Memory B cell (primary cell): ENCODE measurements around the gene LKAAEAR1.

Source experiments
- ATAC-seq: fragments of 150-1000 bp; cut with Tn5 transposase; 2 replicates; pipeline ENCODE4 v1.10.0; 2021; ENCODE audit warnings: low read depth, mild to moderate bottlenecking, moderate library complexity
- DNase-seq, 2 donors: peaks; one replicate each; pipeline ENCODE4 v3.0.0; 2022; ENCODE audit warnings: low spot score in 2 of 2
- H3K27ac Mint-ChIP-seq: one replicate; pipeline ENCODE4 v1.8.0; 2022; ENCODE audit warnings: mild to moderate bottlenecking, moderate library complexity, mixed read lengths
- H3K27me3 Mint-ChIP-seq: one replicate; pipeline ENCODE4 v1.8.0; 2022; ENCODE audit warnings: mixed read lengths
- H3K36me3 Mint-ChIP-seq: one replicate; pipeline ENCODE4 v1.8.0; 2022; ENCODE audit warnings: mild to moderate bottlenecking, mixed read lengths
- H3K4me1 Mint-ChIP-seq: one replicate; pipeline ENCODE4 v1.8.0; 2022; ENCODE audit warnings: mixed read lengths
- H3K4me3 Mint-ChIP-seq: one replicate; pipeline ENCODE4 v1.8.0; 2022; ENCODE audit warnings: mild to moderate bottlenecking, moderate library complexity, mixed read lengths
- H3K9me3 Mint-ChIP-seq: one replicate; pipeline ENCODE4 v1.8.0; 2022; ENCODE audit warnings: mixed read lengths

The LKAAEAR1 gene

DNA sequence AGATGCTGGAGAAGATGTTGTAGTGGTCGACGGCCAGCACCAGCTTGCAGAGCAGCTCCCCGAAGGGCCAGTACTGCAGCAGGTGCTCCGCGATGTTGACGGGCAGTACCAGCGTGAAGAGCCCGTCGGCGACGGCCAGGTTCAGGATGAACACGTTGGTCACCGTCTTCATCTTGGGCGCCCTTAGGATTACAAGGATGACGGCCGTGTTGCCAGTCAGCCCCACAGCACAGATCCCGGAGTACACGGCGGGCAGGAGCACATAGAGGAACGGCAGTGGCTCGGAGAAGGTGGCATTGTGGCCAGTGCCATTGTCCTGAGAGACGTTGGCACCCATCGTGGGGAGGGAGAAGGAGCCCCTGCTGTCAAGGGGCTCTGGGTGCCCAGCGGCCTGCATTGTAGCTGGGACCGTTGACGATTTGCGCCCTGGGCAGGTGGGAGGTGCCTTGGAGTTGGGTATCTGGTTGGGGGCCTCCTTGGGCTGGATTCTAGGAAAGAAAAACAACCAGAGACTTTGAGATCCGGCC, 22.3 kb upstream of the LKAAEAR1 start:
- Mint-ChIP-seq H3K9me3 (no peaks in the 10 kb centered on the region), H3K4me1 (peaks cover 27% of the 10 kb centered on the region), H3K4me3 (no peak overlapping the region), H3K27me3 (peaks cover 2% of the 10 kb centered on the region), H3K27ac (no peak overlapping the region), H3K36me3 (no peaks in the 10 kb centered on the region)
- DNase-seq (no peak), ATAC-seq (no peak)

DNA sequence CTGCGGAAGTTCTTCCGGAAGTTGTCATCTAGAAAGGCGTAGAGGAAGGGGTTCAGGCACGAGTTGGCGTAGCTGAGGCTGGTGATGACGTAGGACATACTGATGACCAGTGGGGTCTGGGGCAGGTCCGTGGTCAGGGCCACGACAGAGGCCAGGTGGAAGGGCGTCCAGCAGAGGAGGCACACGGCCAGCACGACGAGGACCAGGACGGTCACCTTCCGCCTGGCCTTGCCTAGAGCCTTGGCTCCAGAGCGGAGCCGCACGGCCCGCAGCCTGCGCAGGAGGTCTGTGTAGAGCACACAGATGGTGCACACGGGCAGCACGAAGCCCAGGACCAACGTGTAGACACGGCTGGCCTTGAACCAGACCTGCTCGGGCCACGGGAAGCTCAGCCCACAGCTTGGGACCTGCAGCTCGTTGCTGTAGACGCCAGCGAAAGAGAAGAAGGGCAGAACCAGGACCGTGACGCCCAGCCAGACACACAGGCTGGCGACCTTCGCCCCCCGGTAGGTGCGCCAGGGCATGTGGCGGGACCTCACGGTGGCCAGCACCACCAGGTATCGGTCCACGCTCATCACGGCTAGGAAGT, 21.7 kb upstream of the LKAAEAR1 start:
- no peaks in the 10 kb centered on the region for H3K9me3 Mint-ChIP-seq
- no peak overlapping the region for H3K27ac Mint-ChIP-seq
- H3K4me3 Mint-ChIP-seq = no peak overlapping the region
- DNase-seq (no peak), ATAC-seq (no peak)
- H3K4me1 Mint-ChIP-seq = peaks cover 32% of the 10 kb centered on the region
- H3K36me3 Mint-ChIP-seq = no peaks in the 10 kb centered on the region
- peaks cover 2% of the 10 kb centered on the region for H3K27me3 Mint-ChIP-seq

DNA sequence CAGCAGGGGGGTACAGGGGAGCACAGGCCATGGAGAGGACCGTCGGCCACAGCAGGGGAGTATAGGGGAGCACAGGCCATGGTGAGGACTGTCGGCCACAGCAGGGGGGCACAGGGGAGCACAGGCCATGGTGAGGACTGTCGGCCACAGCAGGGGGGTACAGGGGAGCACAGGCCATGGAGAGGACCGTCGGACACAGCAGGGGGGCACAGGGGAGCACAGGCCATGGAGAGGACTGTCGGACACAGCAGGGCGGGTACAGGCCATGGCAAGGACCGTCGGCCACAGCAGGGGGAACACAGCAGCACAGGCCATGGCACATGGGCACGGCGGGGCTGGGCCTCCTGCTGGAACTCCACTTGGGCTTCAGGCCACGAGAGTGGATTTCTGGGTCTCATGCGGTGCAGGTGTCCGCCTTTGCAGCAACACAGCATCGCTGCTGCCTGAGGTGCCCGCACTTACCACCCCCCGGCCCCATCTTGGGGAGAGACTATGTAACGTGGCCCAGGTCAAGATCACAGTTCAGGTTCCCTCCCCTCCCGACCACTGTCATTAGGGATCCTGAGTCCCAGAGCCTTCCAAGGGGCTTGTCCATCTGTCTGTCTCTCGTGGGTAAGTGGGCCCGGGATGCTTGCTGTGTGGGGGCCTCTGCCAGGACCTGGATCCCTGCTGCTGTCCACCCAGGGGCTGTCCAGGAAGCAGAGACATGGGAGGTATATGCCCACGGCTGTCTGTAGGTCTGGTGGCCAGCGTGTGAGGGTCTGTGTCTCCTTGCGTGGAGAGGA, 20.7 kb upstream of the LKAAEAR1 start:
- Mint-ChIP-seq H3K36me3 (no peaks in the 10 kb centered on the region), H3K4me1 (peaks cover 43% of the 10 kb centered on the region), H3K9me3 (no peaks in the 10 kb centered on the region), H3K27me3 (peaks cover 2% of the 10 kb centered on the region), H3K27ac (no peak overlapping the region), H3K4me3 (no peak overlapping the region)
- no peak for ATAC-seq
- peak in 1 of 2 donors; percentile 12 for DNase-seq

DNA sequence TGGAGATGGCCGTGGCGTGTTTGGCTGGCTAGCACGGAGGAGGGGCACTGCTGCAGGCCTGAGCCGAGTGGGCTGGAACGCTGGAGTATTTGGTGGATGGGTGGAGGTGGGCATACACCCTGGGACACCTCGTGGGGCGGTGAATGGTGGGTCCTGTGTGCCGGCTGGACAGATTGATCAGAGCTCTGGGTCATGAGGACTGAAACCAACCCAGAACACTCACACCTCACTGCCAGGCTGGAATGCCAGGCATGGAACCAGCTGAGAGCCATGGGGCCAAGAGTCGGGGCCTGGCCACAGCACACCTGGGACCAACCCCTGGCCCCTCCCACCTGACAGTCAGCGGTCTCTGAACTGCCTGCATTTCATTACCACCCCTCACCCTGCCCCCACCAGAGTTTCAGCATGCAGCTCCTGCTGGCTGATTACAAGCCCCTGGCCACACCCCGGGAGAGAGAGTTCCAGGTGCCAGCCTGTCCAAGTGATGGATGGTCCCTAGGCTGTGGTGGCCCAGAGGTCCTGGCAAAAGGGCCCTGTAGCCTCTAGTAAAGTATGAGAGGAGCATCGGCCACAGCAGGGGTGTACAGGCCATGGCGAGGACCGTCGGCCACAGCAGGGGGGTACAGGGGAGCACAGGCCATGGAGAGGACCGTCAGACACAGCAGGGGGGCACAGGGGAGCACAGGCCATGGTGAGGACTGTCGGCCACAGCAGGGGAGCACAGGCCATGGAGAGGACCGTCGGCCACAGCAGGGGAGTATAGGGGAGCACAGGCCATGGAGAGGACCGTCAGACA, 19.9 kb upstream of the LKAAEAR1 start:
- no peaks in the 10 kb centered on the region for H3K36me3 Mint-ChIP-seq
- peak overlapping the region; percentile 55 for H3K27ac Mint-ChIP-seq
- H3K4me3 Mint-ChIP-seq = no peak overlapping the region
- ATAC-seq (no peak), DNase-seq (peak in 1 of 2 donors; percentile 10)
- H3K4me1 Mint-ChIP-seq = peaks cover 45% of the 10 kb centered on the region
- H3K9me3 Mint-ChIP-seq = no peaks in the 10 kb centered on the region
- H3K27me3 Mint-ChIP-seq = peaks cover 2% of the 10 kb centered on the region

DNA sequence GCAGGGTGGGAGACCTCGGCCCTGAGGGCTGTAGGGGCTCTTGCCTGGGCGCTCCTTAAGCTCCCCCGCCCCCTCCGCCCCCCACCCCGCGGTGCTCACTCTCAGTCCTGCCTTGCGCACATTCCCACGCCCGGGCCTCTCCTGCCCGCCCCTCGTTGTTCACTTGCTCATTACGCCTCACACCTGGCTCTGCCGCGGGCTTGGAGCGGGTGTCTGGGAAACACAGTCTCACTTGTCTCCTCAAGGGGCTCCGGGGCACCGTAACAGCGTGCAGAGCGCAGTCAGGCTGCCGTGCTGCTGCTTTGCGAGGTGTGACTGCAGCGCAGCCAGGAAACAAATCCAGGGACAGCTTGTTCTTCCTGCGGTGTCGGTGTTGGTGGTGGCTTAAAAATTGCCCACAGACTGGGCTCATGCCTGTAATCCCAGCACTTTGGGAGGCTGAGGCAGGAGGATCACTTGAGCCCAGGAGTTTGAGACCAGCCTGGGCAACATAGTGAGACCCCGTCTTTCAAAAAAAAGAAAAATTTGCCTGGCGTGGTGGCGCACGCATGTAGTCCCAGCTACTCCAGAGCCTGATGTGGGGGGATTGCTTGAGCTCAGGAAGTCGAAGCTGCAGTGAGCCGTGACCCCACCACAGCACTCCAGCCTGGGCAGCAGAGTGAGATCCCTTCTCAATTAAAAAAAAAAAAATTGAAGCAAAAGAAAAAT, 18.6 kb upstream of the LKAAEAR1 start:
- peak in 1 of 2 donors; percentile 41 for DNase-seq
- ATAC-seq = no peak
- H3K9me3 Mint-ChIP-seq = no peaks in the 10 kb centered on the region
- H3K27me3 Mint-ChIP-seq = peaks cover 2% of the 10 kb centered on the region
- H3K27ac Mint-ChIP-seq = peak overlapping the region; percentile 75
- H3K36me3 Mint-ChIP-seq = peaks cover 6% of the 10 kb centered on the region
- H3K4me1 Mint-ChIP-seq = peaks cover 39% of the 10 kb centered on the region
- peak overlapping the region; percentile 89 for H3K4me3 Mint-ChIP-seq

DNA sequence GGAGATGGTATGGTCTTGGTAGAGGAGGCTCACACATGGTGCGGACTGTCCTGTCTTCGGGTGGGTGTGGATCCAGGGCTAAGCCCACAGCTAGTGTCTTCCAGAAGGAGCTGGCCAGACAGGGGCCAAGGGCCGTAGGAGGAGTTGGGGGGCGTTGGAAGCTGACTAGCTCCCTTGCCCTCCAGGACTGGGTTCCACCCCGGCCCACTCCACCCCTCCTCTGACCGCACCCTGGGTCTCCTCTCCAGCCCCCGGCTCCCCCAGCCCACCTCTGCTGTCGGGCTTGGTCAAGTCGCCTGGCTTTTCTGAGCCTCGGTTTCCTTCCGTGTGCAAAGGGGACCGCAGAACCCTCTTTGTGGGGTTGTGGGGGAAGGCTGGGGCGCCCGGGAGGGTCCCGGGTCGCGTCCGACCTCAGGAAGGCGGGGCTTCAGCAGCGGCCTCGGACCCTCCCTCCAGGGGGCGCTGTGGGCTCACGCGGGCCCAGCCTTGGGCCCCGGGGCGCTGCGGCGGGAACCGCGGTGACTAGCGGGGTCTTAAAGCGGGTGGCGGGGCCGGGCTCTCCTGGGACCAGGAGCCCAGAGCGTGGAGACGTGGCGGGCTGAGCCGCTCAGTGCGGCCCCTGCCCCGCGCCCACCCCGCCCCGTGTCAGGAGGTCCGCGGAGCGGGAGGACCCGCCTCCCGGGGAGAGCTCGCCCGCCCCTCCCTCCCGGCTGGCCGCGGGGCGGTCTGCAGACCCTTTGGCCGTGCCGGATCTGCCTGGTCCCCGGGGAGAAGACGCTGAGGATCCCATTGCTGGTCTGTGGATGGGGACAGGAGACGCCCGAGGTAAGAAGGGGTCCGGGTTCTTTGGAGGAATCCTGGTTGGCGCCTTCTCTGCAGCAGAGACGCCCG, 17.8 kb upstream of the LKAAEAR1 start:
- Mint-ChIP-seq H3K4me3 (peak overlapping the region; percentile 89), H3K9me3 (no peaks in the 10 kb centered on the region), H3K27ac (peak overlapping the region; percentile 94), H3K27me3 (peaks cover 2% of the 10 kb centered on the region), H3K36me3 (peaks cover 8% of the 10 kb centered on the region), H3K4me1 (peaks cover 33% of the 10 kb centered on the region)
- ATAC-seq = peak; percentile 34
- peak; percentile 85 to 94 for DNase-seq

DNA sequence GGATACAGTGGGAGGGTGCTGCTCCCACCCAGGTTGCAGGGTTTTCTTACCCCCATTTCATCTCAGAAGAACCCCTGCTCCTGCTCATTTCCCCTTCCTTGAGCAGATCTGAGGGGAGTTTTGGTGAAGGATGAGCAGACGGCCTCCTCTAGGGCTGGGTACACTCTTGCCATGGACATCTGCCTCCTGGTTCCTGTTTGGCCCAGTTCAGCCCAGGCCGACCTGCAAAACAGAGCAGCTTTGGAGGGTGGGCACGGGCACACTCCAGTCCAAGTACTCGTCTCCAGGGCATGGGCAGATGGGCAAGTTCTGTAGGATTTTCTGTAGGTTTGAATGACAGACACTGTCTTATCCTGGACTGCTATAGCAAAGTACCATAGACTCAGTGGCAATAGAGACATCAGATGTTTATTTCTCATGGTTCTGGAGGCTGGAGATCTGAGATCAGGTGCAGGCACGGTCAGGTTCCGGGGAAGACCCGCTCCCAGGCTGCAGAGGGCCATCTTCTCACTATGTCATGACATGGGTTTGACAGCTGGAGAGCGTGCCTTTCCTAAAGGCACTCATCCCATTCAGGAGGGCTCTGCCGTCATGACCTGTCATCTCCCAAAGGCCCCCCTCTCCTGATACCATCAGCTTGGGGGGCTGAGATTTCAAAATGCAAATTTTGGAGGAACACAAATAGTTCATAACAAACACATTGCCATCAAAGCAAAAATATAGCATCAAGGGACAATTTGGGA, 16.9 kb upstream of the LKAAEAR1 start:
- Mint-ChIP-seq H3K27ac (peak overlapping the region; percentile 94), H3K9me3 (peaks cover 2% of the 10 kb centered on the region), H3K4me1 (peaks cover 36% of the 10 kb centered on the region), H3K36me3 (peaks cover 14% of the 10 kb centered on the region), H3K4me3 (peak overlapping the region; percentile 82), H3K27me3 (peaks cover 4% of the 10 kb centered on the region)
- no peak for ATAC-seq
- DNase-seq = no peak

DNA sequence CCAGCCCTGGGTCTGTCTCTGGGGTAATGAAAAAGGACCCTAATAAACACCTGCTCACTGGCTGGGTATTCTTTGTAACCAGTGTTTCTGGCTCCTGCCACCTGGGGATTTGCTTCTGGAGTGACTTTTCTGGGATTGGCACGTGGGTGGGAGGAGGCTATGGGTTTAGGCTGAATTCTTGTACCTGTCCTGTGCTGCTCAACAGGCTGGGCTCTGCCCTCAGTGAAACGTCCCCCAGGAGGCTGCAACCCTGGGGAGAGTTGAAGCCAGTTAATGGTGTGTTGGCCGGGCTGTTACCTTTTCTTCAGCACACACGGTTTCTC, 16.3 kb upstream of the LKAAEAR1 start:
- peaks cover 2% of the 10 kb centered on the region for H3K9me3 Mint-ChIP-seq
- DNase-seq (peak in 1 of 2 donors; percentile 59), ATAC-seq (no peak)
- peak overlapping the region; percentile 94 for H3K27ac Mint-ChIP-seq
- H3K36me3 Mint-ChIP-seq = peaks cover 14% of the 10 kb centered on the region
- H3K4me3 Mint-ChIP-seq = peak overlapping the region; percentile 19
- H3K4me1 Mint-ChIP-seq = peaks cover 40% of the 10 kb centered on the region
- peaks cover 4% of the 10 kb centered on the region for H3K27me3 Mint-ChIP-seq

DNA sequence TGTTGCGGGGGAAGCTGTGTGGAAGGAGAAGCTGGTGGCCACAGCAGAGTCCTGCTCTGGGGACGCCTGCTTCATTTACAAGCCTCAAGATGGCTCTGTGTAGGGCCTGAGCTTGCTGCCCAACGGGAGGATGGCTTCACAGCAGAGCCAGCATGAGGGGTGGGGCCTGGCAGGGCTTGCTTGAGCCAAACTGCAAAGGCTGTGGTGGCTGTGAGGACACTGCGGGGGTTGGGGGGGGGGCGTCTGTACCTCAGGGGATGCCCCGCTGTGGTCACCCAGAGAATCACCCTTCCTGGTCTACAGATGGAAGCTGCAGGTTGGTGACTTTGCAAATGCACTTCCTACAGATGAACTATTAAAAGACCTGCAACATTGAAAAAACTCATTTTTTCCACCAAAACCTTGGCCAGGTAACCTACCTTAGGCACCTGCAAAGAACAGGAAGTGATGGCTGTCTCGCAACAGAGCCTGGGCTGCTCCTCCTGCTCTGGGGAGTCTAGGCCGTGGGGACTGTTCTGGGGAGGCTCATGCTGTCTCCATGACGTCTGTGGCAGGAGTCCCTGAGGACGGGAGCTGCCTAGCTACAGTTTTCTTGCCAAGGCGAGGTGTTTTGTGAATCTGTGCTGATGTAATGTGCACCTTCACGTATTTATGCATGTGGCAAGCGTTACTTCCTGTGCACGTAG, 15.8 kb upstream of the LKAAEAR1 start:
- DNase-seq (peak; percentile 70 to 79), ATAC-seq (peak; percentile 82)
- H3K4me1 Mint-ChIP-seq = peaks cover 40% of the 10 kb centered on the region
- H3K27me3 Mint-ChIP-seq = peaks cover 4% of the 10 kb centered on the region
- H3K4me3 Mint-ChIP-seq = peak overlapping the region; percentile 19
- H3K9me3 Mint-ChIP-seq = peaks cover 2% of the 10 kb centered on the region
- H3K27ac Mint-ChIP-seq = peak overlapping the region; percentile 94
- H3K36me3 Mint-ChIP-seq = peaks cover 14% of the 10 kb centered on the region

DNA sequence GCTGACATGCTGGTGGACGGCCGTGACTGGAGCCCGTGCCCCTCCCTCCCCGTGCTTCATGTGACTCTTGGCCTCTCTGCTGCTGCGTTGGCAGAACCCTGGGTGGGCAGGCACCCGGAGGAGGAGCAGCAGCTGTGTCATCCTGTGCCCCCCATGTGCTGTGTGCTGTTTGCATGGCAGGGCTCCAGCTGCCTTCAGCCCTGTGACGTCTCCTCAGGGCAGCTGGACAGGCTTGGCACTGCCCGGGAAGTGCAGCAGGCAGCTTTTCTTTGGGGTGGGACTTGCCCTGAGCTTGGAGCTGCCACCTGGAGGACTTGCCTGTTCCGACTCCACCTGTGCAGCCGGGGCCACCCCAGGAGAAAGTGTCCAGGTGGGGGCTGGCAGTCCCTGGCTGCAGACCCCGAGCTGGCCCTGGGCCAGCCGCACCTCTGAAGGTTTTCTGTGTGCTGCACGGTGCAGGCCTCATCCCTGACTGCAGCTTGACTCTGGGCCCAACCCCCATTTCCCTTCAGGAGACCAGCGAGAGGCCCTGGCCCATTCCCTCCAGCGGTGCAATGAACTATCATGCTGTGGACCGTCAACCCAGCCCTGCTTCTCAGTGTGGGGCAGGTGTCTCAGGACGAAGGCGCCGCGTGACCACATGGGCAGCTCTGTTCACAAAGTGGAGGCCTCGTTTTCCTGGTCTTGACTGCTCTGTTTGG, 15.0 kb upstream of the LKAAEAR1 start:
- Mint-ChIP-seq H3K27ac (peak overlapping the region; percentile 94), H3K9me3 (peaks cover 2% of the 10 kb centered on the region), H3K4me3 (no peak overlapping the region), H3K4me1 (peaks cover 37% of the 10 kb centered on the region), H3K36me3 (peaks cover 14% of the 10 kb centered on the region), H3K27me3 (peaks cover 4% of the 10 kb centered on the region)
- ATAC-seq = no peak
- no peak for DNase-seq

DNA sequence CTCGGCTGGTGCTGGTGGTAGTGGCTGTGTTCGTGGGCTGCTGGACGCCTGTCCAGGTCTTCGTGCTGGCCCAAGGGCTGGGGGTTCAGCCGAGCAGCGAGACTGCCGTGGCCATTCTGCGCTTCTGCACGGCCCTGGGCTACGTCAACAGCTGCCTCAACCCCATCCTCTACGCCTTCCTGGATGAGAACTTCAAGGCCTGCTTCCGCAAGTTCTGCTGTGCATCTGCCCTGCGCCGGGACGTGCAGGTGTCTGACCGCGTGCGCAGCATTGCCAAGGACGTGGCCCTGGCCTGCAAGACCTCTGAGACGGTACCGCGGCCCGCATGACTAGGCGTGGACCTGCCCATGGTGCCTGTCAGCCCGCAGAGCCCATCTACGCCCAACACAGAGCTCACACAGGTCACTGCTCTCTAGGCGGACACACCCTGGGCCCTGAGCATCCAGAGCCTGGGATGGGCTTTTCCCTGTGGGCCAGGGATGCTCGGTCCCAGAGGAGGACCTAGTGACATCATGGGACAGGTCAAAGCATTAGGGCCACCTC, 14.3 kb upstream of the LKAAEAR1 start:
- peaks cover 2% of the 10 kb centered on the region for H3K9me3 Mint-ChIP-seq
- ATAC-seq (no peak), DNase-seq (no peak)
- H3K36me3 Mint-ChIP-seq = peaks cover 14% of the 10 kb centered on the region
- no peak overlapping the region for H3K27ac Mint-ChIP-seq
- peaks cover 33% of the 10 kb centered on the region for H3K4me1 Mint-ChIP-seq
- peaks cover 2% of the 10 kb centered on the region for H3K27me3 Mint-ChIP-seq
- H3K4me3 Mint-ChIP-seq = no peak overlapping the region
